GM23248 (cell line): ENCODE results near the gene SIRPG.

Experiments
- EZH2 ChIP-seq: fragments of 200-600 bp; sonication (generic); IDR thresholded peaks from 2 replicates; pipeline ENCODE4 v1.6.1; 2018; ENCODE audit warnings: antibody characterized with exemption, mild to moderate bottlenecking; ENCODE audit not compliant: insufficient read depth, poor library complexity, severe bottlenecking
- EZH2phosphoT487 ChIP-seq: fragments of 200-600 bp; sonication (generic); IDR thresholded peaks from 2 replicates; pipeline ENCODE4 v1.6.1; 2018; ENCODE audit warnings: antibody characterized with exemption, moderate library complexity, mild to moderate bottlenecking, low read depth; ENCODE audit not compliant: insufficient read depth

DNA sequence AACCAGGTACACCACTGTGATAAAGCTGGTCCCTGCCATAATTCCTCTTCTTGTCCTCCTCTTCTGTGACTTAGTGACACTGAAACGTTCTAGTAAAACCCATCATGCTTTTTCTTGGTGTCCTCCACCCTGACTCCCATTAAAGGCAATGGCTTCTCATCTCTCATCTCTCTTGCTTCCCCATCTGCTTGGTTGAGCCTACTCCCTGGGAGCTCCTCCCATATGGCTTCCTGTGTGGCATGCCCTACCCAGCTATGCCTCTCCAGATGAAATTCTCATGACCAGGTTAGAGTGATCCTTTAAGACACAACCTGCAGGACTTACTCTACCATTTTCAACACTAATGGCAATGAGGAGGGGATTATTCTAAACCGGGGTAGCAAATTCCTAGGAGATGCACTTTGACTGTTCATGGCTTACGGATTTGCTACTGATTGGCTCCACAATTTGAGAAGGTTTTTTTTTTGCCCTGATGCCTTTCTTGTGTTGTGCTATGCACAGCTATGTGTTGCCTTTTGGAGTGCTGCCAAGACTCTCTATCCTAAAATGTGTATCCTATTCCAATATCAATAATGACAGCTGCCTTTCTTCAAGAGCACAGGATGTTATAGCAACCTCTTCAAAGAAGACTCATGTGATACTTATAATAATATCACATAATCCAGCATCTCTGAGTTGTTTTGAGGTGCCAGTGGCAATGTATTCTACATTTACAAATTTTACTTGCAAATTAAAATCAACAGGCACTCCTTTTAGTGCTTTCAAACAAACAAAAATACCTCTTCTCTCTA, 6.1 kb downstream of the SIRPG start:
- no peak for TF ChIP-seq EZH2
- TF ChIP-seq EZH2phosphoT487 = no peak
